SKM-1 (cell line): ENCODE data around the gene CBFA2T2.

ENCODE experiments used
- DNase-seq: peaks from one replicate; lab custom pipeline; 2025; ENCODE audit not compliant: unreplicated experiment; lab: John Stamatoyannopoulos, UW

Gene CBFA2T2

GRCh38 chr20:33650111-33650752 lies 160.3 kb downstream of the CBFA2T2 start:
- DNase-seq: no peak

- DNase-seq: no peak
Observed at GRCh38 chr20:33650753-33651561, 161.1 kb downstream of the CBFA2T2 start.

- no peak for DNase-seq
Observed at GRCh38 chr20:33651562-33652048, 161.7 kb downstream of the CBFA2T2 start.

DNA sequence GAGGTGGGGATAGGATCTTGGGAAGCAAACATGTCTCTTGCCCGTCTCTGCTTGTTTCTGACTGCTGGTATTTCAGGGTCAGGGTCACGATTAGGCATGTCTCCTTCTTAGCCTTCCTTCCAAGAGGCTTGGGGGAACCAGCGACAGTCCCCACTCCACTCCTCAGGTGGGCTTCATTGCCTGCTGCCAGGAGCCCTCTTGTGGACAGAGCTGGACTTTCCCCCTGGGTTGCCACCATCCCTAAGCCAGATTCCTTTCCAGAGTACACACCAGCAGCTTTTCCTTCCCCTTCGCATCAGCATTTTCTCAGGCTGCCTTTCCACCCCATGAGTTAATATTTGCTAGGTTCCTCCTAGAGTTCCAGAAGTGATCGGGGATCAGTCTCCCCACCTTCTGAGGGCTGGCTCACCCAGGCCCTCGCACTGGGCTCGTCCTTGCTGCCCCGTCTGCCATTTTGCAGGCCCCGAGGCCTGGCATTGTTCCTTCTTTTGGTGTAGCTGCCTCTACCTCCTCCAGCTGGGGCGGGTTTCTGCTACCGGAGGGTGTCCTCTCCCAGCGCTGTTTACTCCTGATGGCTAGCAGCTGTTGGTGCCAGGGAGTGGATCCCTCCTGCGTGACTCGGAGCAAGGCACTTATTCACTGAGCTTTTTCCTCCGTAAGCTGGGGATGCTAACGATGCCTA lies 163.5 kb downstream of the CBFA2T2 start:
- DNase-seq: peak; percentile 7

- no peak for DNase-seq
Observed at GRCh38 chr20:33653900-33654596, 164.2 kb downstream of the CBFA2T2 start.

DNA sequence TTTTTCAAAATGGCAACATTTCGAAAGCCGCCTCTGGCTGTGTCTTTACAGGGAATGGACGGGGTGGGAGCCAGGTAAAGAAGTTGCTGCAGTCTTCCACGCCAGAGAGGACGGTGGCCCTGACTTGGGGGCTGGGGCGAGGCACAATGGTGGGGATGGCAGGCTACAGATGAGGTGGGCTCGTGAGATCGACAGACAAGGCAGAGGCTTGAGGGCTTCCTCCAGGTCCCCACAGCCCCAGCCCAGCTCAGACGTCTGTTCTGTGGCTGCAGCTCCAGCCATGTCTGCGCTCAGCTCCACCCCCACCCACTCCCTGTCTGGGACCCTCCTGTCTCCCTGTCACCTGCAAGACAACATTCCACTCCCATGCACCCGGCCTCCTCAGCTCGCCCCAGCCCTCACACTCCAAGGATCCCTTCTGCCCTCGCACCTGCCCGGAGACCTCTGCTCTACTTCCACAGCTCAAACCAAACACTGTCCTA lies 164.8 kb downstream of the CBFA2T2 start:
- no peak for DNase-seq

DNA sequence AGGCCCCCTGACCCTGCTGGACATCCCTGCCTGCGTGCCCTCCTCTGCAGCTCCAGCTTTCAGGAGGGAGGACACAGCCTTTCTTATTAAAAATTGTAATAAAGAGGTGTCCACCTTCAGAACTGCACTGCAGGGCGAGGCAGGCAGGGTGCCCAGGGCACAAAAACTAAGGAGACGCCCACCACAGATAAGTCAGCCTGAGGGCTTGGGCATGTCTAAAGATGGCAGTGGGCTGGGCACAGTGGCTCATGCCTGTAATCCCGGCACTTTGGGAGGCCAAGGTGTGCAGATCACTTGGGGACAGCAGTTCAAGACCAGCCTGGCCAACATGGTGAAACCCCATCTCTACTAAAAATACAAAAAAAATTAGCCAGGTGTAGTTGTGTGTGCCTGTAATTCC lies 165.3 kb downstream of the CBFA2T2 start:
- no peak for DNase-seq

GRCh38 chr20:33656010-33656782 lies 166.3 kb downstream of the CBFA2T2 start:
- no peak for DNase-seq

- DNase-seq: no peak
Observed at GRCh38 chr20:33656783-33657703, 167.1 kb downstream of the CBFA2T2 start.

- DNase-seq: no peak
Observed at GRCh38 chr20:33657704-33658095, 167.8 kb downstream of the CBFA2T2 start.

DNA sequence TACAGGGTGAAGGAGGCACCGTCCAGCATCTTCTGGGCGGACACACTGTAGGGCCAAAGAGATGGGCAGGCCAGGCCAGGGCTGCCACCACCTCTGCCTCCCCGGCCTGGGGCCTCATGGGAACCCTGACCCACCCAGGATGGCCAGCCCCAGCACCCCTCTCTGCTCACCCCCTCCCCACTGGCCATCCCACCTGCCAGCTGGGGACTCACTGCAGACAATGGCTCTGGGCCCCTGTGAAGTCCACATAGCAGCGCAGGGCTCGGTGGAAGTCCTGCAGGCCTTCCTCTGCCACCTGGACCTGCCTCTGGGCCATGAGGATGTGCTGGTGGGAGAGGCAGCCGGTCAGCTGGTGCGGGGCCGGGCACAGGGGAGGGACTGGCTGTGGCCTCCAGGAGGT lies 168.6 kb downstream of the CBFA2T2 start:
- DNase-seq: no peak

GRCh38 chr20:33658929-33659328 lies 169.0 kb downstream of the CBFA2T2 start:
- no peak for DNase-seq

- no peak for DNase-seq
Observed at GRCh38 chr20:33659341-33660034, 169.6 kb downstream of the CBFA2T2 start.

DNA sequence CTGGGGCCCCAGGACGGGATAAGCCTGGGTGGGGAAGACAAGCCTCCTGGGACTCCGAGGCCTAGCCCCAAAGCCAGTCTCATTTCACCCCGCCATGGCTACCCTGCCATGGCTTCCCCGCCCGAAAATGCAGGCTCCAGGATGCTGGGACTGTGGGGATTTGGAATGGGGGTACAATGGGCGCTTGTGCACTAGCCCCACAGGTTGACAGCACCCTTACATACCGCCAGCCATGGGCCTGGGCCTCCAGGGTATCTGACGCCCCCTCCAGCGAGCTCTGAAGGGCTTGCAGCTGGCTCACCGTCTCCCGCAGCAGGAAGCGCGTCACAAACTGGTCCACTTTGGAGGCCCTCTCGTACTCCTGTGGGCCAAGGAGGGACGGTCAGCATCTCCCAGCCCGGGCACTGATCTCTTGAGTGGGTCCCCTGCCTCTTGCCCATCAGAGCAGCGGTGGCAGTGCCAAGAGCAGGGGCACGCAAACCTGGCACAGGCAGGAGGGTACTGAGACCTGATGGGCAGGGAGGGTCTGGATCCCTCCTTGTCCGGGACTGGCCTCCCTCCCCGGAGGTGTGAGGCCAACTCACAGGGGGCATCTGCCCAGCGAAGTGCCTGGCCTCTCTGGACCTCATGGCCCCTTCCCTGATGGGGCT lies 170.3 kb downstream of the CBFA2T2 start:
- no peak for DNase-seq

- no peak for DNase-seq
Observed at GRCh38 chr20:33660685-33661058, 170.8 kb downstream of the CBFA2T2 start.

DNA sequence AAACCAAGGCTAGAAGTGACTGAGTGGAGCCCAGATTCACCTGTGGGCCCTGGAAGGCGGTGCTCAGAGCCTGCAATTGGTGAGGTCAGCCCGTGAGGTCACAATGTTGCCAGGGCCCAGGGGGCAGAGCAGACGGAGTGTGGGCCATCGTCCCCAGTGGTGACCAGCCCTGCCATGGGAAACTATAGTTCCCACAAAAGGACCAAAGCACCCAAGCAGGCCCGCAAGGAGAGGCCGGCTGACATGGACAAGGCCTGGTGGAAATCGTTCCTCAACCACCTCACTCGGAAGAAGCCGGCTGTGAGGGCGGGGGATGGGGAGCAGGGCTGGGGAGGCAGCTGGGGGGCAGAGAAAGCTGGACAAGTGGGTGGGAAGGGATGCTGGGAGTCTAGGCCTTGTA lies 172.3 kb downstream of the CBFA2T2 start, which contains the start of gene C20orf144:
Gene C20orf144 (plus strand): TSS at position 156 of the 400 bp plus-strand sequence. CDS start 19 bp downstream, at position 175.
- DNase-seq: no peak

DNA sequence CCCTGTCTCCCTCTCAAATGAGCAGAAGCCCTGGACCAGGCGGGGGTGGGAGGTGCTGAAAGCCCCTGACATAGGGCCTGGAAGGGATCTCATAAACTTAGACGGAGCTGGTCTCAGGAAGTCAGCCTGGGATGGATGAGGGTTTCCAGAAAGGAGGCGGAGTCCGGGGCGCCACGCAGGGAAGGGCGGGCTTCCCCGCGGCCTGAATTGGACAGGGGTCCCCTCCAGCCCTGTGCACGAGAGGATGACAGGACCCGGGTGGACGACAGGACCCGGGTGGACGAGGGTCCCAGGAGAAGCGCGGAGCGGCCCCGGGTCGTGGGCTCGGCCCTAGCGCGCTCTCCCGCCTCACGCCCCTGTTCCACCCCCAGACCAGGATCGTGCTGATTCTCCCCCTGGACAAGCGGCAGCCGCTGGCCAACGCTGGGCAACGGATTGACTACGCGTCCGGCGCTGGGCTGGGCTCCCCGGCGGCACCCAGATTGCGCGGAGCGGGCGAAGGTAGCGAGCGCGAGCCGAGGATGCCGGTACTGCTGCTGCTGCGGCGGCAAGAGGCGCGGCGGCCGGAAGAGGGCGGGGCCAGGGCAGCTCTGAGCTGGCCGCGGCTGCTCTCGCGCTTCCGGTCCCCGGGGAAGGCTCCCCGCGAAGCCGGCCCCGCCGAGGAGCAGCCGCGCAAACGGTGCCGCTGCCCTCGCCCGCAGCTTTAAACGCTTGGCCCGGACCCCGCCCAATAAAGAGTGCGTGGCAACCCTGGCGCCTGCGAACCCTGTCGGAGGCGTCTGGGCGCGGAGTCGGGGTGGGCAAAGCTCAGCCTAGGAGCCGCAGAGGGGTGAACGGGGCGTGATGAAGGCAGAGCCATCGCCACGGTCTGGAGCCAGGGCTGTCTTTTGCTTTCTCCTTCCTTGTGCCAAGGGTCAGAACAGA lies 173.5 kb downstream of the CBFA2T2 start:
- DNase-seq: peak; percentile 27
